CD4-positive, alpha-beta T cell (primary cell): ENCODE results near the gene KCNH1. TPM values are rescaled to one million over a fixed set of nuclear protein-coding genes. Genes with fewer than 3 reads are reported as not detected.

Experiments
- ATAC-seq: fragments of 200-7000 bp; cut with Tn5 transposase; one replicate; pipeline ENCODE4 v1.10.0; 2022; ENCODE audit warnings: mild to moderate bottlenecking; ENCODE audit not compliant: poor library complexity
- CTCF ChIA-PET: fragments of 350-600 bp; sonication (Branson Sonifier 250); formaldehyde crosslinking; loops from one replicate; lab custom pipeline; 2021; ENCODE audit warnings: antibody characterized with exemption, inconsistent platforms; lab: Charles Lee
- POLR2A ChIA-PET: fragments of 350-600 bp; sonication (Branson Sonifier 250); formaldehyde crosslinking; loops from one replicate; lab custom pipeline; 2021; ENCODE audit warnings: antibody characterized with exemption, inconsistent platforms; lab: Charles Lee
- DNase-seq, 14 experiments: peaks; one replicate each; pipeline ENCODE4 v3.0.0-alpha.2; 2013 to 2020; ENCODE audit warnings: mixed read lengths in 2 of 14
- H3K27ac ChIP-seq, 2 donors: one replicate each; pipeline versions ENCODE4 v1.5.1 to v1.7.0; 2013; ENCODE audit warnings: low read length in 2 of 2, low read depth in 1 of 2, mild to moderate bottlenecking in 1 of 2
- H3K27me3 ChIP-seq, 2 experiments: 1 replicate in 1 of 2; 2 replicates in 1 of 2; pipeline versions ENCODE4 v1.6.1 to v1.7.0; 2013; ENCODE audit warnings: low read length in 2 of 2, control low read depth in 1 of 2, mild to moderate bottlenecking in 1 of 2, moderate library complexity in 1 of 2; ENCODE audit not compliant: insufficient read depth in 2 of 2, control insufficient read depth in 1 of 2
- H3K36me3 ChIP-seq: one replicate; pipeline ENCODE4 v1.6.1; 2013; ENCODE audit warnings: low read length, control low read depth; ENCODE audit not compliant: insufficient read depth
- H3K4me1 ChIP-seq: one replicate; pipeline ENCODE4 v1.6.1; 2013; ENCODE audit warnings: low read length, control low read depth; ENCODE audit not compliant: insufficient read depth
- H3K4me3 ChIP-seq: one replicate; pipeline ENCODE4 v1.5.1; 2013; ENCODE audit warnings: mild to moderate bottlenecking, low read length, moderate library complexity
- H3K9me3 ChIP-seq, 2 experiments: 1 replicate in 1 of 2; 2 replicates in 1 of 2; pipeline versions ENCODE4 v1.6.1 to v1.7.0; 2013; ENCODE audit warnings: low read length in 2 of 2, mild to moderate bottlenecking in 2 of 2, control low read depth in 1 of 2, moderate library complexity in 1 of 2; ENCODE audit not compliant: control insufficient read depth in 1 of 2, insufficient read depth in 1 of 2
- H3K27ac Mint-ChIP-seq: one replicate; pipeline ENCODE4 v1.8.0; 2020; ENCODE audit warnings: mixed read lengths
- H3K27me3 Mint-ChIP-seq: one replicate; pipeline ENCODE4 v1.8.0; 2021; ENCODE audit warnings: mixed read lengths
- H3K36me3 Mint-ChIP-seq: one replicate; pipeline ENCODE4 v1.8.0; 2021; ENCODE audit warnings: low read depth, mixed read lengths
- H3K4me1 Mint-ChIP-seq: one replicate; pipeline ENCODE4 v1.8.0; 2021; ENCODE audit warnings: low read depth, mixed read lengths
- H3K4me3 Mint-ChIP-seq: one replicate; pipeline ENCODE4 v1.8.0; 2020; ENCODE audit warnings: mild to moderate bottlenecking, mixed read lengths
- H3K9me3 Mint-ChIP-seq: one replicate; pipeline ENCODE4 v1.8.0; 2020; ENCODE audit warnings: mixed read lengths
- CTCF ChIP-seq: fragments of 200-600 bp; IDR thresholded peaks from one replicate; pipeline ENCODE4 v1.8.0; 2022; ENCODE audit warnings: antibody characterized with exemption, mild to moderate bottlenecking
- intact Hi-C, 2 experiments: fragments of 100-400 bp; cut with DNase I in 1 of 2; cut with micrococcal nuclease in 1 of 2; formaldehyde crosslinking; loops; one replicate each; pipeline versions ENCODE4 v1.15.1 to v1.9.0; 2023 to 2025; cut with DNase I, micrococcal nuclease
- total RNA-seq, 174 experiments: library from RNA in 2 of 174; stranded (reverse) in 2 of 174; gene quantifications; one replicate each; pipeline ENCODE4 v1.2.3 and lab custom pipeline; 2021 to 2026

KCNH1 gene
- total RNA-seq, 2 experiments from 2014 or later, result not detected

- intact Hi-C loops, result no loop called here
- Histone ChIP-seq H3K9me3 (no peaks in the 10 kb centered on the region), H3K36me3 (no peaks in the 10 kb centered on the region), H3K27me3 (no peaks in the 10 kb centered on the region), H3K4me3 (no peak overlapping the region), H3K4me1 (no peaks in the 10 kb centered on the region), H3K27ac (no peak overlapping the region)
- no peaks in the 10 kb centered on the region for H3K4me1 Mint-ChIP-seq
- DNase-seq, result no peak
- no peaks in the 10 kb centered on the region for H3K27me3 Mint-ChIP-seq
- no peak for ATAC-seq
- ChIA-PET CTCF (no interaction called here), POLR2A (no interaction called here)
- H3K27ac Mint-ChIP-seq, result no peak overlapping the region
- H3K9me3 Mint-ChIP-seq, result no peaks in the 10 kb centered on the region
- no peak overlapping the region for H3K4me3 Mint-ChIP-seq
- H3K36me3 Mint-ChIP-seq, result no peaks in the 10 kb centered on the region
- no peak for TF ChIP-seq CTCF
These were observed 459.8 kb downstream of the KCNH1 start for GRCh38 chr1:210674151-210674550.

GRCh38 chr1:210669951-210670350 is 464.0 kb downstream of the KCNH1 start:
- Mint-ChIP-seq H3K27ac (no peak overlapping the region), H3K36me3 (no peaks in the 10 kb centered on the region), H3K4me1 (no peaks in the 10 kb centered on the region), H3K9me3 (no peaks in the 10 kb centered on the region), H3K27me3 (no peaks in the 10 kb centered on the region), H3K4me3 (no peak overlapping the region)
- no peaks in the 10 kb centered on the region for H3K9me3 ChIP-seq
- ChIA-PET POLR2A (no interaction called here), CTCF (no interaction called here)
- no peak overlapping the region for H3K4me3 ChIP-seq
- H3K27me3 ChIP-seq, result no peaks in the 10 kb centered on the region
- H3K36me3 ChIP-seq, result no peaks in the 10 kb centered on the region
- ATAC-seq, result no peak
- H3K27ac ChIP-seq, result no peak overlapping the region
- no peaks in the 10 kb centered on the region for H3K4me1 ChIP-seq
- DNase-seq, result no peak
- intact Hi-C loops, result no loop called here
- TF ChIP-seq CTCF, result no peak

- POLR2A ChIA-PET, result no interaction called here
- Histone ChIP-seq H3K27ac (no peak overlapping the region), H3K27me3 (no peaks in the 10 kb centered on the region), H3K9me3 (no peaks in the 10 kb centered on the region), H3K36me3 (no peaks in the 10 kb centered on the region), H3K4me1 (no peaks in the 10 kb centered on the region), H3K4me3 (no peak overlapping the region)
- H3K36me3 Mint-ChIP-seq, result no peaks in the 10 kb centered on the region
- intact Hi-C loops, result no loop called here
- H3K9me3 Mint-ChIP-seq, result no peaks in the 10 kb centered on the region
- no peak overlapping the region for H3K27ac Mint-ChIP-seq
- TF ChIP-seq CTCF, result no peak
- ATAC-seq, result no peak
- H3K4me1 Mint-ChIP-seq, result no peaks in the 10 kb centered on the region
- no peak for DNase-seq
- CTCF ChIA-PET, result no interaction called here
- no peaks in the 10 kb centered on the region for H3K27me3 Mint-ChIP-seq
- H3K4me3 Mint-ChIP-seq, result no peak overlapping the region
These were observed 470.0 kb downstream of the KCNH1 start for GRCh38 chr1:210663730-210664573.
